ENCODE measurements around the gene ZNF831.

The ZNF831 gene

GRCh38 chr20:59163631-59164530, at the start of gene ZNF831:
ZNF831 (plus strand) TSS chr20:59163821; CDS start chr20:59191020, 27,199 bp downstream.
- no peak for DNase-seq (ENCODE audit: low read depth)
- H3K4me3 ChIP-seq (ENCODE audit: low read length): no peak within 1 kb of the TSS
- no peak for TF ChIP-seq CTCF (conservative IDR thresholded peaks at IDR 0.05; ENCODE audit: low read length)

- TF ChIP-seq CTCF (conservative IDR thresholded peaks at IDR 0.05; ENCODE audit: low read length): no peak
- no peak for DNase-seq (ENCODE audit: low read depth)
Measured at GRCh38 chr20:59117526-59117925, 46.1 kb upstream of the ZNF831 start.

GRCh38 chr20:59118855-59119254, 44.8 kb upstream of the ZNF831 start:
- H3K4me3 ChIP-seq (ENCODE audit: low read length): no peak overlapping the region
- no peak for TF ChIP-seq CTCF (conservative IDR thresholded peaks at IDR 0.05; ENCODE audit: low read length)
- no peak for DNase-seq (ENCODE audit: low read depth)

More at GRCh38 chr20:59117526-59117925, 46.1 kb upstream of the ZNF831 start:
- H3K4me3 ChIP-seq (ENCODE audit: low read length): no peak overlapping the region

GRCh38 chr20:59120491-59120890, 43.1 kb upstream of the ZNF831 start:
- no peak for DNase-seq (ENCODE audit: low read depth)
- no peak for TF ChIP-seq CTCF (conservative IDR thresholded peaks at IDR 0.05; ENCODE audit: low read length)
- no peak overlapping the region for H3K4me3 ChIP-seq (ENCODE audit: low read length)

- DNase-seq (ENCODE audit: low read depth): no peak
- H3K4me3 ChIP-seq (ENCODE audit: low read length): no peak overlapping the region
- no peak for TF ChIP-seq CTCF (conservative IDR thresholded peaks at IDR 0.05; ENCODE audit: low read length)
Measured at GRCh38 chr20:59120919-59121318, 42.7 kb upstream of the ZNF831 start.

GRCh38 chr20:59121714-59122565, 41.7 kb upstream of the ZNF831 start:
- no peak for TF ChIP-seq CTCF (conservative IDR thresholded peaks at IDR 0.05; ENCODE audit: low read length)
- H3K4me3 ChIP-seq (ENCODE audit: low read length): no peak overlapping the region
- no peak for DNase-seq (ENCODE audit: low read depth)

All from AG10803 (cell line).